SK-N-SH (cell line): ENCODE measurements around the gene ETHE1. TPM values are rescaled to one million over a fixed set of nuclear protein-coding genes. Genes with fewer than 3 reads are reported as not detected.
A peak's percentile ranks its signal among the peaks of the same experiment; 100 is the strongest.

ENCODE experiments used
- CTCF ChIA-PET: fragments of 300-600, 350-600 bp; formaldehyde crosslinking; extraction: SDS; loops from one replicate; lab custom pipeline; 2021; lab: Yijun Ruan, JAX
- POLR2A ChIA-PET: fragments of 350-600 bp; sonication (Branson Sonifier 250); formaldehyde crosslinking; extraction: SDS; loops from one replicate; lab custom pipeline; 2020; ENCODE audit warnings: antibody characterized with exemption, inconsistent platforms; lab: Yijun Ruan, JAX
- DNase-seq: peaks from one replicate; pipeline ENCODE4 v3.0.0; 2012
- H2AFZ ChIP-seq: fragments of 200-600 bp; sonication (generic); 2 replicates; pipeline ENCODE4 v1.8.1; 2016; ENCODE audit warnings: antibody characterized with exemption, mild to moderate bottlenecking, low read depth
- H3F3A ChIP-seq: fragments of 200-600 bp; sonication (generic); replicated peaks from 2 replicates; pipeline ENCODE3; 2016; ENCODE audit warnings: antibody characterized with exemption, mild to moderate bottlenecking; ENCODE audit not compliant: insufficient read depth
- H3K27ac ChIP-seq, 2 experiments: fragments of 200-500 bp in 1 of 2; fragments of 200-600 bp in 1 of 2; sonication (Bioruptor generic) in 1 of 2; sonication (generic), shearing (Covaris generic) in 1 of 2; 2 replicates each; pipeline versions ENCODE4 v1.5.1 to v1.6.1; 2014 to 2016; ENCODE audit warnings: low read depth in 2 of 2, inconsistent platforms in 1 of 2, low read length in 1 of 2, mild to moderate bottlenecking in 1 of 2, mixed read lengths in 1 of 2
- H3K27me3 ChIP-seq: fragments of 200-600 bp; sonication (generic), shearing (Covaris generic); 2 replicates; pipeline ENCODE4 v1.6.1; 2016; ENCODE audit warnings: mixed run types; ENCODE audit not compliant: insufficient read depth
- H3K36me3 ChIP-seq, 2 experiments: fragments of 200-500 bp in 1 of 2; fragments of 200-600 bp in 1 of 2; sonication (Bioruptor generic) in 1 of 2; sonication (generic) in 1 of 2; replicated peaks in 1 of 2; 2 replicates each; pipeline versions ENCODE3 to v1.5.1; 2014 to 2016; ENCODE audit warnings: low read length in 1 of 2, mild to moderate bottlenecking in 1 of 2; ENCODE audit not compliant: insufficient read depth in 2 of 2, control insufficient read depth in 1 of 2
- H3K4me1 ChIP-seq, 2 experiments: fragments of 200-500 bp in 1 of 2; fragments of 200-600 bp in 1 of 2; sonication (Bioruptor generic) in 1 of 2; sonication (generic), shearing (Covaris generic) in 1 of 2; 2 replicates each; pipeline versions ENCODE4 v1.5.1 to v1.6.1; 2014 to 2016; ENCODE audit warnings: low read depth in 1 of 2, low read length in 1 of 2, mixed run types in 1 of 2; ENCODE audit not compliant: insufficient read depth in 2 of 2, control insufficient read depth in 1 of 2
- H3K4me2 ChIP-seq: fragments of 200-600 bp; sonication (generic), shearing (Covaris generic); 2 replicates; pipeline ENCODE4 v1.6.1; 2017; ENCODE audit warnings: mixed run types
- H3K4me3 ChIP-seq, 2 experiments: fragments of 200-500 bp in 1 of 2; fragments of 200-600 bp in 1 of 2; sonication (Bioruptor generic) in 1 of 2; sonication (generic), shearing (Covaris generic) in 1 of 2; 2 replicates each; pipeline versions ENCODE4 v1.5.1 to v1.8.1; 2014 to 2016; ENCODE audit warnings: low read depth in 2 of 2, inconsistent platforms in 1 of 2, low read length in 1 of 2, mild to moderate bottlenecking in 1 of 2, mixed read lengths in 1 of 2, moderate library complexity in 1 of 2
- H3K79me2 ChIP-seq: fragments of 200-600 bp; sonication (generic); 2 replicates; pipeline ENCODE4 v1.8.1; 2017; ENCODE audit warnings: mild to moderate bottlenecking; ENCODE audit not compliant: insufficient read depth
- H3K9ac ChIP-seq: fragments of 200-600 bp; sonication (generic); 2 replicates; pipeline ENCODE4 v1.6.1; 2017; ENCODE audit warnings: mixed run types
- H3K9me2 ChIP-seq: fragments of 200-600 bp; sonication (generic); 2 replicates; pipeline ENCODE4 v1.6.1; 2017; ENCODE audit warnings: mixed run types
- H3K9me3 ChIP-seq: fragments of 200-600 bp; sonication (generic); 2 replicates; pipeline ENCODE4 v1.6.1; 2017; ENCODE audit warnings: mixed run types, mild to moderate bottlenecking, moderate library complexity
- H4K20me1 ChIP-seq: fragments of 200-600 bp; sonication (generic); 2 replicates; pipeline ENCODE4 v1.6.1; 2017; ENCODE audit warnings: mild to moderate bottlenecking, mixed run types; ENCODE audit not compliant: insufficient read depth
- EZH2phosphoT487 ChIP-seq: fragments of 200-600 bp; sonication (generic); IDR thresholded peaks from 2 replicates; pipeline ENCODE4 v1.6.1; 2017; ENCODE audit warnings: low read depth, mixed run types, mild to moderate bottlenecking, antibody characterized with exemption, moderate library complexity, borderline replicate concordance
- FOXM1 ChIP-seq: IDR thresholded peaks from 2 replicates; pipeline ENCODE4 v1.4.0; 2012; ENCODE audit warnings: low read depth, mild to moderate bottlenecking
- JUND ChIP-seq: IDR thresholded peaks from 2 replicates; pipeline ENCODE4 v1.4.0; 2012
- MAX ChIP-seq: IDR thresholded peaks from 2 replicates; pipeline ENCODE4 v1.4.0; 2012; ENCODE audit warnings: low read depth
- MEF2A ChIP-seq: IDR thresholded peaks from 2 replicates; pipeline ENCODE4 v1.4.0; 2012; ENCODE audit warnings: low read depth, borderline replicate concordance
- MXI1 ChIP-seq: IDR thresholded peaks from 2 replicates; pipeline ENCODE4 v1.6.1; 2012; ENCODE audit warnings: mild to moderate bottlenecking, low read depth, low read length, improper control_type of control experiment
- NRF1 ChIP-seq: IDR thresholded peaks from 2 replicates; pipeline ENCODE4 v1.6.1; 2012; ENCODE audit warnings: low read depth, mild to moderate bottlenecking, low read length
- RAD21 ChIP-seq: IDR thresholded peaks from 2 replicates; pipeline ENCODE4 v1.6.1; 2012; ENCODE audit warnings: mild to moderate bottlenecking, low read length
- RFX5 ChIP-seq: IDR thresholded peaks from 2 replicates; pipeline ENCODE4 v1.6.1; 2012; ENCODE audit warnings: mild to moderate bottlenecking, improper control_type of control experiment, low read length
- TCF12 ChIP-seq: IDR thresholded peaks from 2 replicates; pipeline ENCODE4 v1.4.0; 2012
- TEAD4 ChIP-seq: IDR thresholded peaks from 2 replicates; pipeline ENCODE4 v1.4.0; 2012; ENCODE audit warnings: mild to moderate bottlenecking, borderline replicate concordance; ENCODE audit not compliant: insufficient read depth
- YY1 ChIP-seq: IDR thresholded peaks from 2 replicates; pipeline ENCODE4 v1.4.0; 2012; ENCODE audit warnings: low read depth, mild to moderate bottlenecking
- WGBS: methylation state at CpG from one replicate; pipeline ENCODE4 v1.1.6; 2017; ENCODE audit warnings: low lambda C conversion rate; 5-methylcytosine and 5-hydroxymethylcytosine counted together
- polyA plus RNA-seq, 3 experiments: library from polyadenylated mRNA; depleted of rRNA; stranded (reverse); fragments of >200 nt; gene quantifications; 2 replicates each; pipeline ENCODE4 v1.2.3, GENCODE V29; 2012
- TF ChIP-seq, protein P1 (sequence below): IDR thresholded peaks from 2 replicates; pipeline ENCODE4 v1.4.0; 2012; ENCODE audit warnings: low read depth, borderline replicate concordance

Gene ETHE1
- polyA plus RNA-seq, 1 of the 3 experiments (the other 2 are of a cell fraction) = 86.2 TPM

DNA sequence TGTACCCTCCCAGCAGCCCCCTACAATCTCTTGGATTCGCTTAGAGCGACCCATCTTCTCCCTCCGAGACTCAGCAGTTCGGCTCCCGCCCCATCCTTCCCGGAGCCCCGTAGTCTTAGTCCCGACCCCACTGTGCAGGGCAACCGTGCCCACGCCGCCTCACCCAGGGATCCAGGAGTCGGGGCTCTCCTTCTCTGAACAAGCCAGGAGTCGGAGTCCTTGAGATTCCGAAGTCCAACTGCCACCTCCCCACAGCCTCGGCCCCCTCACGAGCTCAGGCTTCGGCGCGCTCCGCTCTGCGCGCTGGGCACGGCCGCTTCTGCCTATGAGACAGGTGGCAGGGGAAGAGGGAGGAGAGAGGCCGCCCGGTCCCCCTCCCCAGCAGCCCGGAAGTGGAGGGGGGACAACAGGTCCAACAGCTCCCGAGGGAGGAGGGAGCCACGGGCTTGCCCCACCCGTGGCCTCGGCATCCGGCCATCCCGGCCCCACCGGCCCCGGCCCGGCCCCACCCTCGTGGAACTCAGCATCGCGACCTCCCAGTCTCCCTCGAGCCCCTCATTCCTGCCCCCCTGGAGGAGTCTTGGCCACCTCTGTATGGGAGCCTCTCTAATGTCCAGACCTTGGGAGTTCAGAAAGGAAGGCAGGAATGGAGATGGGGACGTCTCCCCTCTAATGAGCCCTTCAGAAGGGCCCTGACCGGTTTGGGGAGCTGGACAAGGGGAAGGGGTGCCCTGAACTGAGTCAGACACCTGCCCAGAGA, 22.4 kb downstream of the ETHE1 start, which contains the start of gene PHLDB3 (continued):
- TF ChIP-seq MXI1 = 0 out of 2 replicates have a peak, but pooled peaks have one; percentile 5
- no peak for TF ChIP-seq TCF12
- no peak for TF ChIP-seq FOXM1
- no peak for TF ChIP-seq JUND
- no peak for TF ChIP-seq TEAD4
- no peak for TF ChIP-seq MEF2A
- TF ChIP-seq EZH2phosphoT487 = no peak
- TF ChIP-seq, all 33 proteins: peak for 2

DNA sequence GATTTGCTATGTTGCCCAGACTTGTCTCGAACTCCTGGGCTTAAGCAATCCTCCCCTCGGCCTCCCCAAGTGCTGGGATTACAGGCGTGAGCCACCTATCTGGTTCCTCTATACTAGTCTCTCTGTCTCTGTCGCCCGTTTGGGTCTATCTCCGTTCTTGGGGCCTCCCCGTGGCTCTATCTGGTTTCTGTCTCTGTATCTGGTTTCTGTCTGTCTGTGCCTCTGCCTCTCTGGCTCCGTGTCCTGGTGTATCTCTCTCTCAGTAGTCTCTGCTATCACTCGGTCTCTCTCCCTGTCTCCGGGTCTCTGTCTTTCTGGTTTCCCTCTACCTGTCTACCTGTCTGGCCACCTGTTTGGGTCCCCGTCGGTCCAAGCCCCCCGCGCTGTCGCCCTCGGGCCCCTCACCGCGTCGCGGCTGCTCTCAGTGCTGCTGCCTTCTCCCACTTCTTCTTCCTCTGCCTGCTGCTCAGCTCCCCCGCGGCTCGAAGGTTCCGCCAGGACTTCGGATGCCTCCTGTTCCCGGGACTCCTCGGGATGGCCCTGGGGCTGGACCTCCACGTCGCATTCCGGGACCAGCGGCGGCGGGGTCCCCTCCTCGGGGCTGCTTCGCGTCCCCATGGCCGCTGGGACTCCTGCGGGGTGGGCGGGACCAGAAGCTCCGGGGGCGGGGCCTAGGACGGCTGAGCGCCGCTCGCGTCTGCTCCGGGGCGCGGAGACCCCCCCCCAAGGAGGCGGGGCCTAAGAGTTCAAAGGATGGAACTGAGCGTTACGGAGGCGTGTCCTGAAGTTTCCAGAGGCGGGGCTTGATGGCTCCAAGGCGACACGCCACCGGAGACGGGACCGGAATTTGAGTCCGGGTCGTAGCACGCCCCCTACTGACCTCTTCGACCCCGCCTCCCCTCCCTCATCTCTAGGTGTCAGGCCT, 23.2 kb downstream of the ETHE1 start:
- Histone ChIP-seq H3K9ac (peak overlapping the region; percentile 81), H3K79me2 (no peaks in the 10 kb centered on the region), H3K27me3 (no peaks in the 10 kb centered on the region), H3K9me3 (no peaks in the 10 kb centered on the region), H4K20me1 (no peaks in the 10 kb centered on the region), H3K36me3 (peaks cover 3 to 4% of the 10 kb centered on the region in 2 experiments), H2AFZ (peak overlapping the region; percentile 96), H3K4me1 (peaks cover 3 to 4% of the 10 kb centered on the region in 2 experiments; a peak in 1 of 4 replicates), H3K4me3 (peak overlapping the region; percentile 64 to 98), H3F3A (peaks cover 10% of the 10 kb centered on the region), H3K27ac (peak overlapping the region; percentile 68), H3K4me2 (peak overlapping the region; percentile 97), H3K9me2 (no peaks in the 10 kb centered on the region)
- peak; percentile 99 for DNase-seq
- ChIA-PET POLR2A (interaction anchor here (0.6 kb wide), 1 partner anchor 61 kb away, joined by 4 read pairs; no protein-coding TSS in a partner anchor), CTCF (interaction anchor here (0.6 to 4.3 kb wide), 14 partner anchors 8 to 1788 kb away, joined by 3 to 42 read pairs (median 3); no protein-coding TSS in a partner anchor)
- TF ChIP-seq MXI1 = peak; percentile 30
- TF ChIP-seq MEF2A = no peak
- TF ChIP-seq NRF1 = peak; percentile 40
- no peak for TF ChIP-seq EZH2phosphoT487
- TF ChIP-seq YY1 = peak; percentile 70
- 0 out of 2 replicates have a peak, but pooled peaks have one; percentile 23 for TF ChIP-seq TEAD4
- peak; percentile 37 for TF ChIP-seq RAD21
- no peak for TF ChIP-seq RFX5
- TF ChIP-seq MAX = 0 out of 2 replicates have a peak, but pooled peaks have one; percentile 12
- TF ChIP-seq, protein P1, sequence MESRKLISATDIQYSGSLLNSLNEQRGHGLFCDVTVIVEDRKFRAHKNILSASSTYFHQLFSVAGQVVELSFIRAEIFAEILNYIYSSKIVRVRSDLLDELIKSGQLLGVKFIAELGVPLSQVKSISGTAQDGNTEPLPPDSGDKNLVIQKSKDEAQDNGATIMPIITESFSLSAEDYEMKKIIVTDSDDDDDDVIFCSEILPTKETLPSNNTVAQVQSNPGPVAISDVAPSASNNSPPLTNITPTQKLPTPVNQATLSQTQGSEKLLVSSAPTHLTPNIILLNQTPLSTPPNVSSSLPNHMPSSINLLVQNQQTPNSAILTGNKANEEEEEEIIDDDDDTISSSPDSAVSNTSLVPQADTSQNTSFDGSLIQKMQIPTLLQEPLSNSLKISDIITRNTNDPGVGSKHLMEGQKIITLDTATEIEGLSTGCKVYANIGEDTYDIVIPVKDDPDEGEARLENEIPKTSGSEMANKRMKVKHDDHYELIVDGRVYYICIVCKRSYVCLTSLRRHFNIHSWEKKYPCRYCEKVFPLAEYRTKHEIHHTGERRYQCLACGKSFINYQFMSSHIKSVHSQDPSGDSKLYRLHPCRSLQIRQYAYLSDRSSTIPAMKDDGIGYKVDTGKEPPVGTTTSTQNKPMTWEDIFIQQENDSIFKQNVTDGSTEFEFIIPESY = no peak
- 3% methylated on average over 45 of the region's 64 CpGs for WGBS
